HG03342 (cell line): ENCODE results near the gene ACER3.
"Not testable (repeated sequence)": the region's sequence is repeated elsewhere in the genome, so short reads cannot be mapped to it uniquely, and the experiment has no call there.

Experiments
- ATAC-seq: cut with Tn5 transposase; IDR thresholded peaks from one replicate; pipeline ENCODE4 v1.9.1; 2021; ENCODE audit warnings: mild to moderate bottlenecking, moderate library complexity; ENCODE audit not compliant: unreplicated experiment

ACER3 gene

GRCh38 chr11:76835928-76836612 lies 24.6 kb upstream of the ACER3 start:
- ATAC-seq: no peak

GRCh38 chr11:76836613-76837291 lies 24.0 kb upstream of the ACER3 start:
- ATAC-seq: no peak

GRCh38 chr11:76837696-76838677 lies 22.7 kb upstream of the ACER3 start:
- no peak for ATAC-seq

- ATAC-seq: no peak
These were observed 22.0 kb upstream of the ACER3 start for GRCh38 chr11:76838678-76839068.

- ATAC-seq: no peak
These were observed 21.4 kb upstream of the ACER3 start for GRCh38 chr11:76839311-76839710.

GRCh38 chr11:76841923-76842452 lies 18.7 kb upstream of the ACER3 start:
- ATAC-seq: no peak

GRCh38 chr11:76843907-76844306 lies 16.8 kb upstream of the ACER3 start:
- no peak for ATAC-seq

- no peak for ATAC-seq
These were observed 16.2 kb upstream of the ACER3 start for GRCh38 chr11:76844511-76844910.

- no peak for ATAC-seq
These were observed 15.6 kb upstream of the ACER3 start for GRCh38 chr11:76845069-76845468.

GRCh38 chr11:76846441-76846840 lies 14.3 kb upstream of the ACER3 start:
- no peak for ATAC-seq

- no peak for ATAC-seq
These were observed 11.3 kb upstream of the ACER3 start for GRCh38 chr11:76849376-76849775.

GRCh38 chr11:76850130-76850529 lies 10.6 kb upstream of the ACER3 start:
- ATAC-seq: no peak

GRCh38 chr11:76850815-76851214 lies 9.9 kb upstream of the ACER3 start:
- no peak for ATAC-seq

GRCh38 chr11:76854709-76855108 lies 6.0 kb upstream of the ACER3 start:
- no peak for ATAC-seq

- ATAC-seq: not testable (repeated sequence)
These were observed 5.0 kb upstream of the ACER3 start for GRCh38 chr11:76855670-76856069.

- ATAC-seq: no peak
These were observed 4.6 kb upstream of the ACER3 start for GRCh38 chr11:76856106-76856505.

GRCh38 chr11:76856571-76856970 lies 4.1 kb upstream of the ACER3 start:
- ATAC-seq: no peak

- ATAC-seq: no peak
These were observed 2.8 kb upstream of the ACER3 start for GRCh38 chr11:76857781-76858410.

GRCh38 chr11:76859708-76860227 lies 950 bp upstream of the ACER3 start:
- ATAC-seq: no peak

GRCh38 chr11:76861490-76861953 lies 804 bp downstream of the ACER3 start:
- ATAC-seq: no peak
